GM13977 (cell line): ENCODE data around the gene RNF14.

ENCODE experiments used
- DNase-seq: peaks from one replicate; pipeline ENCODE4 v3.0.0; 2012; ENCODE audit warnings: low spot score
- CTCF ChIP-seq: IDR thresholded peaks from 2 replicates; pipeline ENCODE4 v1.5.1; 2012; ENCODE audit warnings: mild to moderate bottlenecking, control low read depth; ENCODE audit not compliant: insufficient read depth; ENCODE audit errors: extremely low read depth, missing control alignments
- in situ Hi-C: fragments of 300-500 bp; cut with MboI; formaldehyde crosslinking; loops from one replicate; pipeline ENCODE4 v1.12.0; 2022; ENCODE audit warnings: low sequenced_read_pairs, low pct_unique_long_range_greater_than_20kb, mixed read lengths, inconsistent platforms; ENCODE audit not compliant: unreplicated experiment

RNF14 gene

GRCh38 chr5:142003266-142003800 lies 34.4 kb downstream of the RNF14 start:
- in situ Hi-C loops: no loop called here
- no peak for TF ChIP-seq CTCF
- no peak for DNase-seq

GRCh38 chr5:142006363-142007236 lies 37.7 kb downstream of the RNF14 start:
- in situ Hi-C loops: no loop called here
- no peak for TF ChIP-seq CTCF
- peak; percentile 38 for DNase-seq

GRCh38 chr5:142007237-142007544 lies 38.3 kb downstream of the RNF14 start:
- TF ChIP-seq CTCF: no peak
- no peak for DNase-seq
- in situ Hi-C loops: no loop called here

- TF ChIP-seq CTCF: no peak
- in situ Hi-C loops: no loop called here
- DNase-seq: no peak
These were observed 39.9 kb downstream of the RNF14 start for GRCh38 chr5:142008813-142009212.

GRCh38 chr5:142009886-142010285 lies 41.0 kb downstream of the RNF14 start:
- in situ Hi-C loops: no loop called here
- DNase-seq: no peak

GRCh38 chr5:142011572-142012185 lies 42.8 kb downstream of the RNF14 start:
- DNase-seq: no peak
- in situ Hi-C loops: no loop called here
- no peak for TF ChIP-seq CTCF

More at GRCh38 chr5:142009886-142010285, 41.0 kb downstream of the RNF14 start:
- TF ChIP-seq CTCF: no peak
